ENCODE results near the gene AATF.

Gene AATF

GRCh38 chr17:37017404-37017803 is 68.7 kb downstream of the AATF start:
- no peak overlapping the region for H3K4me3 ChIP-seq (ENCODE audit: low read depth, low read length)
- no peak for DNase-seq (ENCODE audit: low read depth)
- TF ChIP-seq, protein P1, sequence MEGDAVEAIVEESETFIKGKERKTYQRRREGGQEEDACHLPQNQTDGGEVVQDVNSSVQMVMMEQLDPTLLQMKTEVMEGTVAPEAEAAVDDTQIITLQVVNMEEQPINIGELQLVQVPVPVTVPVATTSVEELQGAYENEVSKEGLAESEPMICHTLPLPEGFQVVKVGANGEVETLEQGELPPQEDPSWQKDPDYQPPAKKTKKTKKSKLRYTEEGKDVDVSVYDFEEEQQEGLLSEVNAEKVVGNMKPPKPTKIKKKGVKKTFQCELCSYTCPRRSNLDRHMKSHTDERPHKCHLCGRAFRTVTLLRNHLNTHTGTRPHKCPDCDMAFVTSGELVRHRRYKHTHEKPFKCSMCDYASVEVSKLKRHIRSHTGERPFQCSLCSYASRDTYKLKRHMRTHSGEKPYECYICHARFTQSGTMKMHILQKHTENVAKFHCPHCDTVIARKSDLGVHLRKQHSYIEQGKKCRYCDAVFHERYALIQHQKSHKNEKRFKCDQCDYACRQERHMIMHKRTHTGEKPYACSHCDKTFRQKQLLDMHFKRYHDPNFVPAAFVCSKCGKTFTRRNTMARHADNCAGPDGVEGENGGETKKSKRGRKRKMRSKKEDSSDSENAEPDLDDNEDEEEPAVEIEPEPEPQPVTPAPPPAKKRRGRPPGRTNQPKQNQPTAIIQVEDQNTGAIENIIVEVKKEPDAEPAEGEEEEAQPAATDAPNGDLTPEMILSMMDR (IDR thresholded peaks at IDR 0.05; ENCODE audit: low read depth, low read length): no peak
- no peak for TF ChIP-seq POLR2A (IDR thresholded peaks at IDR 0.05; ENCODE audit: extremely low read depth, insufficient read length)
- TF ChIP-seq, protein P2, sequence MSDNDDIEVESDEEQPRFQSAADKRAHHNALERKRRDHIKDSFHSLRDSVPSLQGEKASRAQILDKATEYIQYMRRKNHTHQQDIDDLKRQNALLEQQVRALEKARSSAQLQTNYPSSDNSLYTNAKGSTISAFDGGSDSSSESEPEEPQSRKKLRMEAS (IDR thresholded peaks at IDR 0.05; ENCODE audit: low read depth, low read length): no peak

- H3K4me3 ChIP-seq (ENCODE audit: low read depth, low read length): no peak overlapping the region
- no peak for DNase-seq (ENCODE audit: low read depth)
- TF ChIP-seq POLR2A (IDR thresholded peaks at IDR 0.05; ENCODE audit: extremely low read depth, insufficient read length): no peak
- TF ChIP-seq MYC (IDR thresholded peaks at IDR 0.05; ENCODE audit: low read depth, low read length): no peak
- TF ChIP-seq, protein P1 (IDR thresholded peaks at IDR 0.05; ENCODE audit: low read depth, low read length): no peak
- TF ChIP-seq, protein P2 (IDR thresholded peaks at IDR 0.05; ENCODE audit: low read depth, low read length): no peak
These were observed 70.5 kb downstream of the AATF start for GRCh38 chr17:37019117-37019740.

DNA sequence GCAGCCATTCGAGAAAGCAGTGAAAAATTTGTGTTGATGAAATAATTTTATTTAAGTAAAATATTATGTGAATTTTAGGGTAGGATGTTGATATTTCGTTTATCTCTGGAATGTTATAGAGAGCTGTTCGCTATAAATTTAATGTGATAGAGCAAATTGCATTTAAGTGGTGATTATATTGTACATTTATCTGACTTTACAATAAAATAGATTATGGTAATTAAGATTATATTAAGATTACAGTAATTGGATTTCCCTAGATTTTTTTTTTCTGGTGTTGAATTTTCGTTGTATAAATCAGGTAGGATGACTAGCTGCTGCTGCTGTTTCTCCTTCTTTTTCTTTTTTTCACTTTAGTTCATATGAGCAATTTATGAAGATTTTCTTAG is 71.0 kb downstream of the AATF start:
- TF ChIP-seq POLR2A (IDR thresholded peaks at IDR 0.05; ENCODE audit: extremely low read depth, insufficient read length) (no peak), MYC (IDR thresholded peaks at IDR 0.05; ENCODE audit: low read depth, low read length) (no peak)
- TF ChIP-seq, protein P1 (IDR thresholded peaks at IDR 0.05; ENCODE audit: low read depth, low read length): no peak
- TF ChIP-seq, protein P2 (IDR thresholded peaks at IDR 0.05; ENCODE audit: low read depth, low read length): no peak
- DNase-seq (ENCODE audit: low read depth): no peak
- H3K4me3 ChIP-seq (ENCODE audit: low read depth, low read length): no peak overlapping the region

- DNase-seq (ENCODE audit: low read depth): peak; percentile 62
- H3K4me3 ChIP-seq (ENCODE audit: low read depth, low read length): no peak overlapping the region
- no peak for TF ChIP-seq POLR2A (IDR thresholded peaks at IDR 0.05; ENCODE audit: extremely low read depth, insufficient read length)
- no peak for TF ChIP-seq MYC (IDR thresholded peaks at IDR 0.05; ENCODE audit: low read depth, low read length)
- TF ChIP-seq, protein P1 (IDR thresholded peaks at IDR 0.05; ENCODE audit: low read depth, low read length): no peak
- TF ChIP-seq, protein P2 (IDR thresholded peaks at IDR 0.05; ENCODE audit: low read depth, low read length): no peak
These were observed 75.5 kb downstream of the AATF start for GRCh38 chr17:37024181-37024637.

DNA sequence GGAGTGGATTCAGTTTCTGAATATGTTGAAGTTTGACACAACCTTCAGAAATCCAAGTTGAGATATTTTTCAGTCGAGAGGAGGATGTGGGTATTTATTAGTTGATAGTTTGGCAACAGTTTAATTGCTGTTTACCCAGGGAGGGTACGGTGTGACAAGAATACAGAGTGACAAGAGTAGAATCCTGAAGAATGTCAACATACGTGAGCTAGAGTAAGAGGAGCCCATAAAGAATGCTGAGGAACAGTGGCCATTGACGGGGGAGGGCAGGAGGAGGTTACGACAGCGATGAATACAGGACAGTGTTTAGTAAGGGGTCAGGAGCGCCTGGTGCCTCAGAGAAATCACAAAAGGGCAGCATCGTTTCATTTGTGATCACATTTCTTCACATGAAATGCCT is 76.5 kb downstream of the AATF start:
- no peak for DNase-seq (ENCODE audit: low read depth)
- no peak for TF ChIP-seq POLR2A (IDR thresholded peaks at IDR 0.05; ENCODE audit: extremely low read depth, insufficient read length)
- TF ChIP-seq, protein P2 (IDR thresholded peaks at IDR 0.05; ENCODE audit: low read depth, low read length): no peak
- H3K4me3 ChIP-seq (ENCODE audit: low read depth, low read length): no peak overlapping the region

DNA sequence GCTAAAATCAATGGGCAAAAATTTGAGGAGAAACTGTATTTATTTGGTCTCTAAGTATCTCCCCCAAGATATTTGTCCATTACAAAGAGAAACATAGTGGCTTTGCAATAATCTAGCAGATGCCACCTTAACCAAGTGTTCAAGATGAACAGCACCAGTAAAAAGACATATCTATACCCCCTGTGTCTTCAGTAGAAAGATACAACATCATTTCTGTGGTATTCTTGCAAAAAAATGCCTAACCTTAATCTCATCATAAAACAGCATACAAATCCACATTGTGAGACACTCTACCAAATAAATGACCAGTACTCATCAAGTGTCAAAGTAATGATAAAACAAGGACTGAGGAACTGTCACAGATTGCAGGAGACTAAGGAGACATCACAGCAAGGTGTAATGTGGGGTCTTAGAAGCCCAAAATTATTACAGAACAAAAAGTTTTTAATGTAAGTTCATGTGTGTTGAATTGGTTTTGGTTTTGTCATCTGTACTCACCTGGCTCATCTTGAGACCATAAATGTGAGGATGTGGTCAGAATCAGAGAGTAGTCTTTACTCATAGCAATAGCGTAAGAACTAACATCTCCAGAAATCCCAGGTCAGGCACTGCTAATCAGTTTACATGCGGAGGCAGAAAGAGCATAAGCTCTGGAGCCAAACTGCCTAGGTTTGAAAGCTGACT is 77.2 kb downstream of the AATF start:
- TF ChIP-seq MYC (IDR thresholded peaks at IDR 0.05; ENCODE audit: low read depth, low read length): no peak
- TF ChIP-seq POLR2A (IDR thresholded peaks at IDR 0.05; ENCODE audit: extremely low read depth, insufficient read length): no peak
- TF ChIP-seq, protein P1 (IDR thresholded peaks at IDR 0.05; ENCODE audit: low read depth, low read length): no peak
- TF ChIP-seq, protein P2 (IDR thresholded peaks at IDR 0.05; ENCODE audit: low read depth, low read length): no peak
- no peak for DNase-seq (ENCODE audit: low read depth)
- no peak overlapping the region for H3K4me3 ChIP-seq (ENCODE audit: low read depth, low read length)

All from NB4 (cell line).